GM12878 (cell line): ENCODE data around the gene ARHGEF26. TPM values are rescaled to one million over a fixed set of nuclear protein-coding genes. Genes with fewer than 3 reads are reported as not detected.

Experiments used
- ATAC-seq: fragments of 200-7000 bp; cut with Tn5 transposase; 3 replicates; pipeline ENCODE4 v1.9.1; 2020; ENCODE audit warnings: mild to moderate bottlenecking, moderate library complexity
- BruUV-seq: library from RNA; stranded (reverse); fragments of 400-500 nt; replicated peaks from 2 replicates; lab custom pipeline; 2021; lab: Mats Ljungman, UMichigan
- CTCF ChIA-PET: fragments of 300-600 bp; sonication (Branson Sonifier 250); formaldehyde crosslinking; extraction: SDS; loops from one replicate; lab custom pipeline; 2021; ENCODE audit warnings: inconsistent platforms; lab: Yijun Ruan, JAX
- POLR2A ChIA-PET: fragments of 350-600 bp; formaldehyde crosslinking; extraction: SDS; loops from one replicate; lab custom pipeline; 2021; ENCODE audit warnings: inconsistent platforms; lab: Charles Lee
- RAD21 ChIA-PET: fragments of 300-600 bp; sonication (Branson Sonifier 250); formaldehyde crosslinking; loops from one replicate; lab custom pipeline; 2023; ENCODE audit warnings: antibody characterized with exemption; ENCODE audit not compliant: unreplicated experiment; lab: Charles Lee
- SMC1A ChIA-PET: fragments of 300-600 bp; sonication (Branson Sonifier 250); formaldehyde crosslinking; loops from one replicate; lab custom pipeline; 2023; ENCODE audit not compliant: unreplicated experiment, uncharacterized antibody; lab: Charles Lee
- DNase-seq: peaks from one replicate; pipeline ENCODE4 v3.0.0-alpha.2; 2011; ENCODE audit warnings: low read depth, low spot score
- FAIRE-seq: peaks from 3 replicates; lab custom pipeline; 2011; peaks lifted over from hg19 to GRCh38; lab: Jason Lieb, UNC
- H2AFZ ChIP-seq: 2 replicates; pipeline ENCODE4 v1.6.0; 2011; ENCODE audit warnings: low read depth, low read length, control low read depth; ENCODE audit not compliant: control insufficient read depth
- H3K27ac ChIP-seq: 2 replicates; pipeline ENCODE4 v1.5.1; 2011; ENCODE audit warnings: control low read depth; ENCODE audit not compliant: control insufficient read depth, insufficient read depth
- H3K27me3 ChIP-seq, 2 experiments: replicated peaks in 1 of 2; 2 replicates each; pipeline versions ENCODE4 v1.6.0 to v1.6.1; 2011; ENCODE audit warnings: low read length in 1 of 2; ENCODE audit not compliant: control insufficient read depth in 2 of 2, insufficient read depth in 2 of 2
- H3K36me3 ChIP-seq, 2 experiments: 2 replicates each; pipeline ENCODE4 v1.5.1; 2011; ENCODE audit warnings: low read length in 1 of 2; ENCODE audit not compliant: control insufficient read depth in 2 of 2, insufficient read depth in 2 of 2
- H3K4me1 ChIP-seq: 2 replicates; pipeline ENCODE4 v1.6.1; 2011; ENCODE audit warnings: mild to moderate bottlenecking, low read length, moderate library complexity, mixed read lengths; ENCODE audit not compliant: control insufficient read depth, insufficient read depth
- H3K4me2 ChIP-seq: 2 replicates; pipeline ENCODE4 v1.6.0; 2011; ENCODE audit warnings: control low read depth; ENCODE audit not compliant: control insufficient read depth, insufficient read depth
- H3K4me3 ChIP-seq: fragments of 200-600 bp; sonication (generic); 2 replicates; pipeline ENCODE4 v1.5.1; 2016
- H3K79me2 ChIP-seq: 2 replicates; pipeline ENCODE4 v1.6.0; 2011; ENCODE audit warnings: low read length; ENCODE audit not compliant: control insufficient read depth, insufficient read depth
- H3K9ac ChIP-seq: 2 replicates; pipeline ENCODE4 v1.8.0; 2011; ENCODE audit warnings: low read length, control low read depth, mixed read lengths; ENCODE audit not compliant: control insufficient read depth, insufficient read depth
- H3K9me3 ChIP-seq: replicated peaks from 3 replicates; pipeline ENCODE4 v1.5.1; 2011; ENCODE audit warnings: mild to moderate bottlenecking, low read length; ENCODE audit not compliant: control insufficient read depth, insufficient read depth
- H4K20me1 ChIP-seq: 2 replicates; pipeline ENCODE4 v1.6.0; 2011; ENCODE audit not compliant: control insufficient read depth, insufficient read depth
- BHLHE40 ChIP-seq, 2 experiments: fragments of 450-650 bp in 1 of 2; IDR thresholded peaks; 2 replicates each; pipeline ENCODE4 v1.6.1; 2011 to 2017; ENCODE audit warnings: low read depth in 2 of 2, borderline replicate concordance in 1 of 2, improper control_type of control experiment in 1 of 2, low read length in 1 of 2, mild to moderate bottlenecking in 1 of 2
- BMI1 ChIP-seq: fragments of 450-650 bp; IDR thresholded peaks from 2 replicates; pipeline ENCODE4 v1.6.1; 2016; ENCODE audit warnings: mild to moderate bottlenecking, moderate library complexity, borderline replicate concordance
- KLF5 ChIP-seq: fragments of 450-650 bp; IDR thresholded peaks from 2 replicates; pipeline ENCODE4 v1.6.1; 2014; ENCODE audit warnings: mild to moderate bottlenecking; ENCODE audit not compliant: partially characterized antibody
- NFIC ChIP-seq: IDR thresholded peaks from 2 replicates; pipeline ENCODE4 v1.6.1; 2012; ENCODE audit warnings: low read depth, mild to moderate bottlenecking, inconsistent platforms, low read length, moderate library complexity
- NKRF ChIP-seq: fragments of 450-650 bp; conservative IDR thresholded peaks from 2 replicates; pipeline ENCODE4 v1.6.1; 2017; ENCODE audit warnings: mild to moderate bottlenecking, moderate library complexity
- PKNOX1 ChIP-seq: fragments of 450-650 bp; IDR thresholded peaks from 2 replicates; pipeline ENCODE4 v1.6.1; 2016; ENCODE audit warnings: mild to moderate bottlenecking
- POLR2AphosphoS2 ChIP-seq: IDR thresholded peaks from 2 replicates; pipeline ENCODE4 v1.6.1; 2011; ENCODE audit warnings: low read depth, mild to moderate bottlenecking, low read length, improper control_type of control experiment, moderate library complexity
- POLR2AphosphoS5 ChIP-seq: IDR thresholded peaks from 2 replicates; pipeline ENCODE4 v1.6.1; 2011; ENCODE audit warnings: mild to moderate bottlenecking, low read length, inconsistent platforms
- RUNX3 ChIP-seq: IDR thresholded peaks from 2 replicates; pipeline ENCODE4 v1.6.1; 2012; ENCODE audit warnings: low read length, inconsistent platforms
- SMC3 ChIP-seq: IDR thresholded peaks from 2 replicates; pipeline ENCODE4 v1.6.1; 2011; ENCODE audit warnings: low read length, improper control_type of control experiment, borderline replicate concordance
- USF2 ChIP-seq: IDR thresholded peaks from 2 replicates; pipeline ENCODE4 v1.6.1; 2011; ENCODE audit warnings: low read depth, low read length, improper control_type of control experiment, borderline replicate concordance
- ZNF24 ChIP-seq: fragments of 450-650 bp; IDR thresholded peaks from 2 replicates; pipeline ENCODE4 v1.6.1; 2017; ENCODE audit warnings: antibody characterized with exemption, mild to moderate bottlenecking
- ZZZ3 ChIP-seq: IDR thresholded peaks from 2 replicates; pipeline ENCODE4 v1.6.1; 2011; ENCODE audit warnings: low read depth; ENCODE audit not compliant: control insufficient read depth, insufficient read length
- WGBS: methylation state at CpG from one replicate; pipeline ENCODE4 v1.1.6; 2016; ENCODE audit warnings: low lambda C conversion rate; ENCODE audit not compliant: insufficient replicate concordance, insufficient coverage; ENCODE audit errors: missing lambda C conversion rate; 5-methylcytosine and 5-hydroxymethylcytosine counted together
- in situ Hi-C: fragments of 300-500 bp; cut with MboI; formaldehyde crosslinking; loops from 9 replicates; pipeline ENCODE4 v1.14.3; 2018; ENCODE audit warnings: mixed read lengths
- intact Hi-C: fragments of 100-400 bp; cut with micrococcal nuclease; formaldehyde crosslinking; loops from one replicate; pipeline ENCODE4 v1.14.2; 2022; ENCODE audit not compliant: unreplicated experiment
- polyA plus RNA-seq, 11 experiments: library from polyadenylated mRNA; depleted of rRNA in 4 of 11; unstranded in 6 of 11; stranded (reverse) in 5 of 11; fragments of >200 nt; fragmentation: Nextera tagmentation in 4 of 11; fragmentation: Illumina TruSeq in 1 of 11; extraction: Ambion mirVana in 4 of 11; extraction: Trizol in 1 of 11; gene quantifications; 1 replicate in 1 of 11; 2 replicates in 10 of 11; pipeline versions ENCODE4 v1.2.1 to v1.2.3, GENCODE V29; 2011 to 2016; ENCODE audit warnings: inconsistent platforms in 2 of 11, missing spikeins in 2 of 11, low read depth in 1 of 11
- total RNA-seq, 4 experiments: library from RNA; depleted of rRNA in 3 of 4; stranded (reverse); fragments of >200 nt in 3 of 4; fragmentation: Illumina TruSeq in 1 of 4; extraction: Trizol in 1 of 4; gene quantifications; 2 replicates each; pipeline versions ENCODE4 v1.2.1 to v1.2.3, GENCODE V29; 2013 to 2021
- TF ChIP-seq, protein P1 (sequence below): IDR thresholded peaks from 2 replicates; pipeline ENCODE4 v1.6.1; 2012; ENCODE audit warnings: low read depth, low read length, improper control_type of control experiment

The ARHGEF26 gene
- total and polyA plus RNA-seq, 10 of the 15 experiments (the other 5 are each of a cell fraction or from before 2014, with no cell fraction given) = 0.02 to 0.47 (median 0.05) TPM; not detected in 1

DNA sequence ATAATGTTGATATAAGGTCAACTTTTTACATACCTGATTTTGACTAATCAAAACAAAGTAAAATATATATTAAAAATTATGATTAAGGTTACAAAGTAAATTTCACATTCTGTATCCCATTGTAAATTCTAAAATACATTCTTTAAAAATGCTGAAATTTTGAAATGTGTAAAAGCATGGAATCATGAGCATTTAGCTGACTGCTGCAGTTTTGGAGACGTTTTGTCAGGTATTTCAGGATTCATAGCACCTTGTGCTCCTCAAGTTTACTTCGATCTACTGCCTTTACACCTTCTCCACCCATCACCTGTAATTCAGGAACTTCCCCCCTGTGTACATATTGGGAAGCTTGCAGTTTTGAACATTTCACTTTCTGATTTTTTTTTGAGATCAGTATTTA lies 71.0 kb downstream of the ARHGEF26 start (continued):
- no peak for TF ChIP-seq BHLHE40 (IDR thresholded peaks at IDR 0.05; ENCODE audit: borderline replicate concordance in 1 of 2, low read depth in 2 of 2, low read length in 1 of 2)
- no peak for TF ChIP-seq POLR2AphosphoS2
- no peak for TF ChIP-seq POLR2AphosphoS5

GRCh38 chr3:154193000-154193615 lies 71.9 kb downstream of the ARHGEF26 start:
- no peak for ATAC-seq
- Histone ChIP-seq H3K9ac (no peak overlapping the region), H2AFZ (no peak overlapping the region), H3K27me3 (no peaks in the 10 kb centered on the region), H3K79me2 (no peaks in the 10 kb centered on the region), H3K9me3 (no peaks in the 10 kb centered on the region), H3K4me1 (no peaks in the 10 kb centered on the region), H4K20me1 (no peaks in the 10 kb centered on the region), H3K4me3 (no peak overlapping the region), H3K27ac (no peak overlapping the region), H3K36me3 (no peaks in the 10 kb centered on the region), H3K4me2 (no peak overlapping the region)
- RAD21 ChIA-PET = no interaction called here
- in situ Hi-C loops = no loop called here
- SMC1A ChIA-PET = interaction anchor here (0.6 kb wide), 1 partner anchor 63 kb away, joined by 3 read pairs; no protein-coding TSS in a partner anchor
- CTCF ChIA-PET = interaction anchor here (1.6 kb wide), 1 partner anchor 10 kb away, joined by 3 read pairs; no protein-coding TSS in a partner anchor
- POLR2A ChIA-PET = no interaction called here
- intact Hi-C loops = no loop called here
- DNase-seq = no peak
- 0% methylated on average over 1 of the region's 1 CpG for WGBS
- FAIRE-seq = no peak
- no TSS peak for BruUV-seq
- TF ChIP-seq NKRF (no peak), NFIC (no peak), KLF5 (no peak), PKNOX1 (no peak), ZNF24 (no peak), RUNX3 (no peak), BMI1 (no peak), SMC3 (no peak), ZZZ3 (no peak), USF2 (no peak)
- TF ChIP-seq, protein P1, sequence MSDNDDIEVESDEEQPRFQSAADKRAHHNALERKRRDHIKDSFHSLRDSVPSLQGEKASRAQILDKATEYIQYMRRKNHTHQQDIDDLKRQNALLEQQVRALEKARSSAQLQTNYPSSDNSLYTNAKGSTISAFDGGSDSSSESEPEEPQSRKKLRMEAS = no peak
